GM11168 (cell line): Measurements from ENCODE around the gene BUB3.

Experiments
- in situ Hi-C: fragments of 300-500 bp; cut with MboI; formaldehyde crosslinking; loops from one replicate; pipeline ENCODE4 v1.12.0; 2022; ENCODE audit warnings: low sequenced_read_pairs; ENCODE audit not compliant: unreplicated experiment

The BUB3 gene, protein sequence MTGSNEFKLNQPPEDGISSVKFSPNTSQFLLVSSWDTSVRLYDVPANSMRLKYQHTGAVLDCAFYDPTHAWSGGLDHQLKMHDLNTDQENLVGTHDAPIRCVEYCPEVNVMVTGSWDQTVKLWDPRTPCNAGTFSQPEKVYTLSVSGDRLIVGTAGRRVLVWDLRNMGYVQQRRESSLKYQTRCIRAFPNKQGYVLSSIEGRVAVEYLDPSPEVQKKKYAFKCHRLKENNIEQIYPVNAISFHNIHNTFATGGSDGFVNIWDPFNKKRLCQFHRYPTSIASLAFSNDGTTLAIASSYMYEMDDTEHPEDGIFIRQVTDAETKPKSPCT

DNA sequence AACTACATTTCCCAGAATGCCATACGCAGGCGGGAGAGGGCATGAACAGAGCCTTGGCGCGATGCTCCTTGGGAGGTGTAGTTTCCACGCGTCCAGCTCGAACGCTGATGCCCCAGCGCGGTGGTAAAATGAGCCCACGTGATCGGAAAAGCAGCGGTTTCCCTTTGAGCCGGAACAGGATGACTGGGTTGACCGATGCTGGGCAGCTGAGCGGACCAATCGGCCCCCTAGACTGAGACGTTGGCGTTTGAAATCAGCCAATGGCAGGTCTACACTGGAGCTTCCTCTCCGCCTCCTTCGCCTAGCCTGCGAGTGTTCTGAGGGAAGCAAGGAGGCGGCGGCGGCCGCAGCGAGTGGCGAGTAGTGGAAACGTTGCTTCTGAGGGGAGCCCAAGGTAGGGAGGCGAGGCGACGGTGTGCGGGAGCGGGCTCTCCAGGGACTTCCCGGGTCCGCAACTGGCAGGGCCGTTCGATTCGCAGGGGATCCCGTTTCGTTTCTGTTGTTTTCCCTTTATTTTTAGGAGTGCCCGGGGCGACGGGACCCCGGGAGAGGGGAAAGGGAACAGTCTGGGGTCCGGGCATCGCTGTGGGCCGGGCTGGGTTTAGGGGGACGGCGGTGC, at the start of gene BUB3:
TSS of gene BUB3 (plus strand) at position 311 of the 619 bp plus-strand sequence. CDS start 516 bp downstream, outside the sequence.
- in situ Hi-C loops = no loop called here

DNA sequence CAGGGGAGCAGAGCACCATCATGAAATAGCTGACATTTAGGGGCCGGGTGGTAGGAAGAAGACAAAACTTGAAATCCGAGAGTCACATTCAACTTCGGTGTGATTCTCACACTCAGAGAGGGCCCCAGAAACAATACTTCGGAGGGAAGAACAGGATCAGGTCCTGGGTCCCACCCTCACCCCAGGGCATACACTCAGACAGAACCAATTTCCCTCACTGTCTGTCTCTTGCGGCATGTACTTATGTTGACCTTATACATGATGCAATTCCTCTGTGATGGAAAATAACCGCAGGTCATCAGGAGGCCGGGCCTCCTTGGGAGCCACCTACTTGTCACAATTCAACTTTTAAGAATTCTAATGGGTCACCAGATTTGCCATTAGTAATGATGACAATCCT, 44.7 kb upstream of the BUB3 start:
- in situ Hi-C loops = loop anchor here (25.0 kb wide), 1 partner anchor 853 kb away; no protein-coding TSS in a partner anchor

DNA sequence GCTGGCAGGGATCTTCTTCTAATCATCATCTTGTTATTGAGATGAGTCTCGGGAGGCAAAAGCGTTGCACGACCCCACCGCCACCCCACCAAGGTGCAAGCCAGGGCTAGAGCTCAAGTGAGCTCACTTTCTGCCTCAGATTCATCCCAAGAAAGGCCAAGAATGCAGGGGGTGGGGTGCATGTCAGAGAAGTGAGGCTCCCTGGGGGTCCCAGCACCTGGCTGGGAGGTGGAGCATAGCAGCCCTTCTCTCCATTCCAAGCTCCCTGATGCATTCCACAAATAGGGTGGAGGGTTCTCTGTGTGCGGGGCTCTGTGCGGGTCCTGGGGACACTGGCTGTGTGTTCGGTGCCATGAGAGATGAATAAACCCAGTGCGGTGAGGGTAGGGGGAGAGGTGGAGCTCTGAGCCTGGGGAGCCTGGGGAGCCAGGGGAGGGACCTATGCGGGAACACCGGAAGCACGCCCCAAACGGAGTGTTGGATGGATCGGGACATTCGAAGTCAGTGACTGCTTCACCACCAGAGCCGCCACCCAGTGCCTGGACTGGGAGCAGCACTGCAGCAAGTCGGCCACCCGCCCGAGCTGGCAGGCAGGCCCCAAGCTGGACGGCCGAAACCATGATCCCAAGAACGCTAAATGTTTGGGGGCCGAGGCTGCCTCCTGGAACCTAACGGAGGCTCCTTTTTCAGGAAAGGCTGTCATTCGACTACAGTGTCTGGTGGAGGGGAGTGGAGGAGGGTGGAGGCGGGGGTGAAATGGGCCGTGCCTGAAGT, 36.4 kb upstream of the BUB3 start:
- in situ Hi-C loops = loop anchor here (25.0 kb wide), 1 partner anchor 844 kb away; no protein-coding TSS in a partner anchor

DNA sequence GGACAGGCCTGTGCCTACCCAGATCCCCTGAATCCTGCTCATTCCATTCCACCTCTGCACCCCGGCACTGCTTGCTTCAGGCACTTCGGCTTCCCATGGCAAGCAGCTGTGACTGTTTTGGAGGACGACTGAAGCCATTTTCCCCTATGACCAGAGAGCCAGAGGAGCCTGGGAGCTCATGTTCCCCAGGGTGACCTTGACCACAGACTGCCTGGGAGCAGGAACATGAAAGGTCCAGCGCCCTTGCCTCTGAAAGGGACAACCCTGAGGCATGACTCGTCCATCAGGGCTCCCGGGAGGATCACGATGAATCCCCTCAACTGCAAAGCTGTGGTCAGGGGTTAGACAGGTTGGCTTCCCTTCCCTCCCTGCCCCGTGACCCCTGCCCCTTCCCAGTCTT, 35.1 kb upstream of the BUB3 start:
- in situ Hi-C loops = loop anchor here (25.0 kb wide), 1 partner anchor 843 kb away; no protein-coding TSS in a partner anchor

DNA sequence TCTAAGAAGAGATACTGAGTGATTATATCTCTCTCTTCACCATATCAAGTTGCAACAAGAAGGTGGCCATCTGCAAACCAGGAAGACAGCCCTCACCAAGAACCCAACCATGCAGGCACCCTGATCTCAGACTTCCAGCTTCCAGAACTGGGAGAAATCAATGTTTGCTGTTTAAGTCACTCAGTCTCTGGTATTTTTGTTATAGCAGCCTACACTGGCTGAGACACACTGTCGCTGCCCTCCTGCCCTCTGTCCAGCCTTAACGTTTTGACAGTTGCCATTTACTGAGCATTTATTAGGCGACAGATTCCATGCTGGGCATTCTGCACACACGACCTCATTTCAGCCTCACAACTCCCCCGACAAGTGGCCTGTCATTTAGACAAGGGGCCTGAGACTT, 28.0 kb upstream of the BUB3 start:
- in situ Hi-C loops = no loop called here

DNA sequence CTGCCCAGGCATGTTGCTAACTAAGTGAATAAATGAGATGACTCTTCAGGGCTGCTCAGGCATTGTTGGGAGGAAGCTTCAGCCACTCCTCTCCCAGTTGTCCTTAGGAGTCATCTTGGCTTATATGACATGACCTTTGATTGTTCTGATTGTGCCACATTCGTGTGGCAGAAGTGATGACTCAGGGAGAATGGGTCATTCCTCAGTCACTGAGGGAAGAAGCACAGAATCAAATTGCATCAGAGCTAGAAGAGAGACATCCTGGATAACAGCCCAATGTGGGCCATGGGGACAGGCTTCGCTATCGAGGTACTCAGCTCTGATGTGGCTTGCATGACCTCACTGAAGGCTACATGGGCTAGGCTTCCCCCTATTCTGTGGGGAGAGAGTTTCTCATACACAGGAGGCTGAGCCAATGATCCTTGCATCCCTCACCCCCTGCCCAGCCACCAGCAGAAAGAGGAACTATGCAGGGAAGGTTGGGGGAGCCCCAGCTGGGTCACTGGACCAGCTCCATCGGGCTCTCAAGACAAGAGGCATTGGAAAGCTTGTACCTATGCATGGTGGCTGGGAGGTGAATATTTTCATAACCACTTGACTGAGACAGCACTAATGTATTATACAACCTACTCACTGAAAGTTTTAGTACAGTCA, 24.5 kb upstream of the BUB3 start:
- in situ Hi-C loops = no loop called here

DNA sequence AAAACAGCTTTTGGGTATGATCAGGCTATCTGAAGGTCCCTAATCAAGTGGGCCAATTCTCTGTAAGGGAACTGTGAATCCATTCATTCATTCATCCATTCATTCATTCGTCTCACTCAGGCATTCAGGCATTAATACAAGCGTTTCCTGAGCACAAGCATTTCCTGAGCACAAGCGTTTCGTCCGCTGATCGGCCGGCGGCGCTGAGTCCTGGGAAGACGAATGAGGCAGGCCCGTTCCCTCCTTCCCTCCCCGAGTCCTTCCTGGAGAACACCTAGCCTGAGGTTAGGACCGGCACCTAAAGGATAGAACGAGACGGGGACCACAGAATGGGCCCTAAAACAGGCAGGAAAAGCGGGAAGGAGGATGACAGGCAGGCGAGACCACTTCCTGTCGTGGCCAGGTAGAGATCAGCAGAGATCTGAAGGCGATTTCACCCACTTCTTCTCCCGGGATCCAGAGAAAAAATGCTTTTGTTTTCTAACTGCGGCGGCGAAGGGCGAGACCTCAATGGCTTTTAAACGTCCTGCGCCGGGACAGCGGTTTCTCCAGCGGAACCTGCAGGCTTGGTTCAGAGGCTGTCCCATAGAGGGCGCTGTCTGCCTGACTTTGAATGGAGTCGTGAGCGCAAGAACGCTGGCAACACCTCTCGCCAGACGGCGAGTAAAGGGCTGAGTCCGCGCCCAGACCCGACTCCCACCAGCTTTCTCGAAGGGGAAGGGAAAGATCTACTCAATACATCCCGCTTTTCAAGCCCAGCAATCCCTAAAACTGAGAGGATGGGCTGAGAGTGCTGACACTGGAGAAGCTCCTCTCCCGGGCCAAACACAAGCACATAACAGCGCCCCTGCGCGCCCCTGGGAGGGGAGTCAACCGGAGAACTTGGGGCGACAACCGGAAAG, 21.4 kb upstream of the BUB3 start:
- in situ Hi-C loops = no loop called here

DNA sequence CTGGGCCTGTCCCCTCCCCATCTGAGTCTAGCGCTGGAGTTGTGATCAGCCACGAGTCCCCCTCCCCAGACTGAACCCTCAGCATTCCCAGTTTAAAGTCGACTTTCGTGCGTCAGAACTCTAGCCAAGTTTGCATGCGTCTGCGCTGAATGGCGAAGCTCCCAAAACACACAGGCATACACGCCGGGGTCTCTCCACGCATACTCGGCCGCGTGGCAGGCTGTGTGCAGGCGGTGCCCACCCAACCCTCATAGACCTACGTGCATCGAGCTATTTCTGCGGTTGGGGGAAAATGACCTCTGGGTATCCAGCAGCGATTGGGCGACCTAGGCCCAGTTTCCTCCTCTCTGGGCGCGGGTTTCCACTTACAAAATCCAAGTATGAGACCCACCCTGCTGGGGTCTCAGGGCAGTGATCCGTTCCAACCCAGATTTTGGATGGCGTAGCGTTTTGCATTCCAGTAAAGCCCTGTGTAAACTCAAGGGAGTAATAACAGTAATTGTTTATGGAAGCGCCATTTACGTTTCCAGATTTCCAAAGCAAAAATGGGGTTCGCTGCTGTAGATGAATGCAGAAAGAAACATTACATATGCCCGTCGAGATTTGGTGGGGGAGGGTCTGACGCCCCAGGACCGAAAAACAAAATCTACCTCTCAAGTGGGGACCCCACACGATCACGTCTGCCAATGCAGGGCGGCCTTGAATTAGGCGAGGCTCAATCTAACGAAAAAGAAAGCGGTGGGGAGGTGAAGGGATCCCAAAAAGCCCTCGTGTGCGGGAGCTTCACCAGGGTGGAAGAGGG, 20.5 kb upstream of the BUB3 start:
- in situ Hi-C loops = no loop called here

DNA sequence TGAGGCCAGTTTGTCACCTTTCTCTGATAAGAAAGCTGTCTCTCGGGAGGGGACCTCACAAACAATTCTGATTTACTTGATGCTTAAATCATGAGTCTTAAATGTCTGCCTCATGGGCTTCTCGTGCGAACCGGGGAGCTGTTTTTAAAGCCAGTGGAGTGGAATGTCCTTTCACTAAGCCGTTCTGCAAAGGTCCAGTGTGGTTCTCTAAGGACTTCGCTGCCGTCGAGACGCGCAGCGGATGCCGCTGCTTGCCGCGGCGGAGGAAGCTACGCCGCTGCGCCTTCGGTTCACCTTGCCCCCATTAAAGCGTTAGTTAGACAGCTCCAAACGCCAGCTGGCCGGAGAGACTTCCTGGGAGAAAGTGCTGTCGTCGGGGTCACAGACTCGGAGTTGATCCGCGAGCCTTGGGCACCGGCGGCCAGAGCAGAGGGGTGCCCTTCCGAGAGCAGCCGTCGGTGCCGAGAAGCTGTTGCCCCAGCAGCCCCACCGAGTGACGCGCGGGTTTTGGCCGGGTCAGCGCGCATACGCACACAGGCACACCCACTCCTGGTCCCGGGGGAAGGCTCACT, 19.8 kb upstream of the BUB3 start:
- in situ Hi-C loops = no loop called here

DNA sequence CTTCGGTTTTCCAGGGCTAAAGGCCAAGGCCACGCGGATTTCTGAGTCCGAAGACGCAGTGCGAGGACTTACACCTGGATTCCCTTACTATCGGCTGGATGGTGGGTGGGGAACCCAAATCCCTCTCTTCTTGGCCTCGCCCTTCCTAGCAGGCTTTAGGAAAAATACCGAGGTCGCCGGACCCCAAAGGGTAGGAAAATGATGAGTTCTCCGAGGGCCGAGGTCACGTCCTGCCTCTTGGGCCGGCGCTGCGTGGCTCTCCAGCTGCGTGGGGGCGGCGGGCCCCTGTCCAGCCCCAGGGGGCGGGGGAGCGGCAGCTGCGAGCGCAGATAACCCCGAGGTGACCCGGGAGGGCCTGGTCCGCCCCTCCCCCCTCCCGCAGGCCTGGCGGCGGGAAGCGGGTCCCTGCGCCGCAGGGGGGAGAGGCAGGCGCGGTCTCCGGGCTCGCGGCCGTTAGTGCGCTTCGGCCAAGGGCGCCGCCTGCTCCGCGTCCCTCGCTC, 19.2 kb upstream of the BUB3 start:
- in situ Hi-C loops = no loop called here

DNA sequence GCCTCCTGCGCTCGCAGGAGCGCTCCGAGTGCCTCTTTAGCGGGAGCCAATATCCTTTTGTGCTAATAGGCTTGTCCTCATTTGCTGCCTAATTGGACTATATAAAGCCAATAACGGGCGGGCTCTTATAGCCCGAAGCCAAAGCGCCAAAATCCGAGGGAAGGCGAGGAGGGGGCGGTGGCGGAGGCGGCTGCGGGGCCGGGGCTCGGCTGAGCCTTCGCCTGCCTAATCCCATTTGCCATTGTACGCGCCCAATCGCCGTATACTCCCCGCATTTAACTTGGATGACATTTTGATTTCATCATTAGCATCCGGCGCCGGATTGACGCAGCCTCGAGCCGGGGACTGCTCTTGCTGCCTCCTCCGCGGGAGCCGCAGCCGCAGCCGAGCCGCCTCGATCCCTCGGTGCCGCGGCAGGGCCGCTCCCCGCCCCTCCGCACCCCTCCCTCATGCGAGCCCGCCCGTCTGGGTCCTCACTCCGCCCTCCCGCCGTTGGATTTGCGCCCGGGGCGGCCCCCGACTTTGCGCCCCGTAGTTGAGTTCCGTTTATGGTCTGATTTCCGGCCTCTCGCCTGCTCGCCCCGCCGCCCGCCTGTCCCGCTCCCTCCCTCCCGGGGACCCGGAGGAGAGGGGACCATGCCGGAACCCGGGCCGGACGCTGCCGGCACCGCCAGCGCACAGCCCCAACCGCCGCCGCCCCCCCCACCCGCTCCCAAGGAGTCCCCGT, 18.6 kb upstream of the BUB3 start, which contains the start of gene HMX3:
TSS of gene HMX3 (plus strand) at position 556 of the 727 bp plus-strand sequence. CDS start at position 637, 81 bp downstream.
- in situ Hi-C loops = no loop called here

DNA sequence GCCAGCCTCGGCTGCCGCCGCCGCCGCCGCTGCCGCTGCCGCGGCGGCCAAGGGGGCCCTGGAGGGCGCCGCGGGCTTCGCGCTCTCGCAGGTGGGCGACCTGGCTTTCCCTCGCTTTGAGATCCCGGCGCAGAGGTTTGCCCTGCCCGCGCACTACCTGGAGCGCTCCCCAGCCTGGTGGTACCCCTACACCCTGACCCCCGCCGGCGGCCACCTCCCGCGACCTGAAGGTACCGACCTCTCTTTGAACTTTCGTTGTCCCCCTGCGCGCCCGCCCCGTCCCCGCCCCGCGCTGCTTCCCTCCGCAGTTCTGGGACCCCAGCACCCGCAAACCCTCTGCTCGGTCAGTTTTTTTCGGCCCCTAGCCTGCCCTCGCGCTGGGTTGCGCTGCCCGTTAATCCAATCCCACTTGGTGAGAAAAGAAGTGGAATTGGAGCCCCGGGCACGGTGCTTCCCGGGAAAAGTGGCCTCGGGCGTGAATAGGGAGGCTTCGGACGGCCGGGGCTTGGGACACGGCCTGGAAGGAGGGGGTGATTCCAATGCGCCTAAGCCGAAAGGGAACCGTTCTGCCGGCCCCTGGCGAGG, 17.9 kb upstream of the BUB3 start:
- in situ Hi-C loops = no loop called here

DNA sequence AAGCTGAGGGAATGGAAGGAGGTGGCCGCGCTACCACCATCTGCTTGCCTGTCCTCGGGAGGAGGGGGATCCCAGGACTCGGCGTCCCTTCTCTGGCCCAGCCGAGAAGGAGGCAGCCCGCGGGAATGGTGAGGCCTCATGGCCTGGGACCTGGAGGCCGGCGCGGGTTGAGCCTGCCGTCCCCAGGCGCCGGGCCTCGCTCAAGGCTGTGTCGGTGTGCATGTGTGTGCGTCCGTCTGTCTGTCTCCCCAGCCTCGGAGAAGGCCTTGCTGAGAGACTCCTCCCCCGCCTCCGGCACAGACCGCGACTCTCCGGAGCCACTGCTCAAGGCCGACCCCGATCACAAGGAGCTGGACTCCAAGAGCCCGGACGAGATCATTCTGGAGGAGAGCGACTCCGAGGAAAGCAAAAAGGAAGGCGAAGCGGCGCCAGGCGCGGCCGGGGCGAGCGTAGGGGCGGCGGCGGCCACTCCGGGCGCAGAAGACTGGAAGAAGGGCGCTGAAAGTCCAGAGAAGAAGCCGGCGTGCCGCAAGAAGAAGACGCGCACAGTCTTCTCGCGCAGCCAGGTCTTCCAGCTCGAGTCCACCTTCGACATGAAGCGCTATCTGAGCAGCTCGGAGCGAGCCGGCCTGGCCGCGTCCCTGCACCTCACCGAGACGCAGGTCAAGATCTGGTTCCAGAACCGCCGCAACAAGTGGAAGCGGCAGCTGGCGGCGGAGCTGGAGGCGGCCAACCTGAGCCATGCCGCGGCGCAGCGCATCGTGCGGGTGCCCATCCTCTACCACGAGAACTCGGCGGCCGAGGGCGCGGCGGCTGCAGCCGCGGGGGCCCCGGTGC, 17.2 kb upstream of the BUB3 start:
- in situ Hi-C loops = no loop called here

DNA sequence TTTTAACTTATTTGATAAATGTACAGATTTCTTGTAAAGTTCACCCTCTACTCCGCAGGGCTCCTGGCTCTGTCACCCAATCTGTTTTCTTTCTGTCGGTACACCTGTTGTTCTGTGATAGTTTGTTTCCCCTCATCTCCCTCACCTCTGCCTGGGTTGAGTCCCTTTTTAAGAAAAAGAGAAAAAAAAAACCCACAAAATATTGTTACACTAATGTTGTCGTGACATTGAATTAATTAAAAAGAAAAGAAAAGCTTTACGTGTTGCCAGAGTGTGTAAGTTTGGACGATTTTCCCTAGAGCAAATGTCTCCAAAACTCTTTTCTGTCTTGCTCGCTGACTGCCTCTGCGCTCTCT, 15.1 kb upstream of the BUB3 start:
- in situ Hi-C loops = no loop called here

DNA sequence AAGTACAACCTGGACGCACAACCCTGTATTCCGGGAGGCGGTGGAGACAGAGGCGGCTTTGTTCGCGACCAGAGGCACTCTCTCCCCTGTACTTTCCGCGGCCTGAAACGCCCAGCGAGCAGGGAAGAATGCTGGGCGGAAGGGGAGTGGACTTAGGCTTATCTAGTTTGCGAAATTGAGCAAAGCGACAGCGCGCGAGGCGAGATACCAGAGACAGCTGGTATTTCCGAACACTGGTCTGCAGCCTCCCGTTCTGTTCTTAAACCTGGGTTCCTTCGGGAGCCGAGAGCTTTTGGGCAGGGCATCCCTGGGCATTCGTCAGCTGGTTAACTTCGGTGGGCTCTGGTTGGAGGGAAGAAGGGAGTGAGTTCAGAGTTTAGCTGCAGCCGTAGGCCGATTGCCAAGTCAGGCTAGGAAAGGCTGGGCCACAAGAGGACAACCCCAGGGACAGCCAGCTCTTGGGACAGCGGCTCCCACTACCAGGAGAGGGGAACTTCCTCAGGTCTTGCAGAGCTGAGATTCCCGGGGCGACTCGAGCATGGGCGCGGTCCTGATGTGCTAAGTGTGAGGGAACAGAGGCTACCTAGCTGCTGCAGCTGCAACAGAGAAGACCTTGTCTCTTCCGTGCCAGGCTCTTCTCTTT, 14.6 kb upstream of the BUB3 start:
- in situ Hi-C loops = loop anchor here (10.0 kb wide), 1 partner anchor 255 kb away; no protein-coding TSS in a partner anchor
